ENCODE results near the gene RASAL2.

Gene RASAL2

DNA sequence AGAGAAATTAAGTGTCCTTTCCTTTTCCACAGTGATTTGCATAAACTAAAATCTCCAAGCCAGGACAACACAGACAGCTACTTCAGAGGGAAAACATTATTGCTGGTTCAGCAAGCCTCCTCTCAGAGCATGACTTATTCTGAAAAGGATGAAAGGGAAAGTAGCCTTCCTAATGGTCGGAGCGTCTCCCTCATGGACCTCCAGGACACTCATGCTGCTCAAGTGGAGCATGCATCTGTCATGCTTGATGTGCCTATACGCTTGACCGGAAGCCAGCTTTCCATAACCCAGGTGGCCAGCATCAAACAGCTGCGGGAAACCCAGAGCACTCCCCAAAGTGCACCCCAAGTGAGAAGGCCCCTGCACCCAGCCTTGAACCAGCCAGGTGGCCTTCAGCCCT is 363.7 kb downstream of the RASAL2 start:
- DNase-seq (ENCODE audit: low read depth in 2 of 2): no peak

DNA sequence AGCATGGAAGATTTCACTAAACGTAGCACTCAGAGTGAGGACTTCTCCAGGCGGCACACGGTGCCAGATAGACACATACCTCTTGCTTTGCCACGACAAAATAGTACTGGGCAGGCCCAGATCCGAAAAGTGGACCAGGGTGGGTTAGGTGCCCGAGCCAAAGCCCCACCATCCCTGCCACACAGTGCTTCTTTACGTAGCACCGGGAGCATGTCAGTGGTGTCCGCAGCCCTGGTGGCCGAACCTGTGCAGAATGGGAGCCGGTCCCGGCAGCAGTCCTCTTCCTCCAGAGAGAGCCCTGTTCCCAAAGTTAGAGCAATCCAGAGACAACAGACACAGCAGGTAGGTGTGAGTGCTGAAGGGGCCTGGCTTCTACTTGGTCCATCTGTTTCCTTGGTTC is 364.3 kb downstream of the RASAL2 start:
- no peak for DNase-seq (ENCODE audit: low read depth in 2 of 2)

- DNase-seq (ENCODE audit: low read depth in 2 of 2): no peak
Observed at GRCh38 chr1:178461104-178461503, 367.2 kb downstream of the RASAL2 start.

DNA sequence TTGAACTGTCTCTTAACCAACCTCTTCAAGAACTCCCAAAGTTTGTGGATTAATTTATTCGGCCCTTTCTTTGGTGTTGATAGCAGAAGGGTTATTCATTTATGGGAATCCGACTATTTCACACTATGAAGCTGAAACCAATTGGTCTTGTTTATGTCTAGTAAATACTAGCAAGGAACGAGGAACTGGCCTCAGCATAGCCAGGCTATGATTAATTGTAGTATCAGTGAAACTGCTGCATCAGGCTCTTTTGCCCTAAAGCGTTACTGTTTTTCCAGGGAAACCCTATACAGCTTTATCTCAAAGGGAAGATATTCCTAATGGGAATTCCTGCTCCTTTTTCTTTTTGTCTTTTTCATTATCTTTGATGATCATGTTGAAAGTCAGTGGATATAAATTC is 367.8 kb downstream of the RASAL2 start:
- no peak for DNase-seq (ENCODE audit: low read depth in 2 of 2)

- no peak for DNase-seq (ENCODE audit: low read depth in 2 of 2)
Observed at GRCh38 chr1:178464141-178464540, 370.2 kb downstream of the RASAL2 start.

DNA sequence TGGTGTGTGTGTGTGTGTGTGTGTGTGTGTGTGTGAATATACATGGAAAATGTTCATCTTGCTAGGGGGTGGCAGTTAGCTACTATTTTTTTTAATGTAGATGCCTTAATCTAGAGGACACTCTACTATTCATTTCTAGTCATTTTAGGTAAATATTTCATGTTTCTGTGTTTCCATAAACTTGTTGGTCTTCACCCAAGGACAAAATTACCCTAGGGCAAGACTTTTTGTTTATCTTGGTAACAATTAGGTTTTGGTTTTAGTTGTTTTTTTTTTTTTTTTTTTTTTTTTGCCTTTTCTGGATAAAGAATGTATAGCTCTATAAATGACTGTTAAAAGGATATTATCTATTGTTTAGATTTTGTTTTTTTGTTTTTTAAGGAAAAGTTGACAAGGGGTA is 370.7 kb downstream of the RASAL2 start:
- DNase-seq (ENCODE audit: low read depth in 2 of 2): no peak

DNA sequence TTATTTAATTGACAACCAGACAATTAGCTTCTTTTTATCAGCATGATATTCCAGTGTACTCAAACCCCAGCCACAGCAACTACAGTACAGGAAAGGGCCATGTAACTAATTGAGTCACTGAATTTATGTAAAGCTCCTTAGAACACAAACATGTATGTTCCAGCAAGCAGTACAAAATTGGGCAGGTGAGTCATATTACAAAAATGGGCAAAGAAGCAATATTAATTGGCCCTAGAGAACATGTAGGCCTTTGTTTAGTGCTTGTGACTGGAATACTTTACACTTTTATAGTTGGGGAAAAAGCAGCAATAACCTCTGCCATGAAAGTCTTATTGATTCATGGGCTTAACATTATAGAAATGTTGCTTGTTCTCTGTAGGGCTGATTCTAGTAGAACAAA is 371.1 kb downstream of the RASAL2 start:
- DNase-seq (ENCODE audit: low read depth in 2 of 2): no peak

- no peak for DNase-seq (ENCODE audit: low read depth in 2 of 2)
Observed at GRCh38 chr1:178467837-178468236, 373.9 kb downstream of the RASAL2 start.

DNA sequence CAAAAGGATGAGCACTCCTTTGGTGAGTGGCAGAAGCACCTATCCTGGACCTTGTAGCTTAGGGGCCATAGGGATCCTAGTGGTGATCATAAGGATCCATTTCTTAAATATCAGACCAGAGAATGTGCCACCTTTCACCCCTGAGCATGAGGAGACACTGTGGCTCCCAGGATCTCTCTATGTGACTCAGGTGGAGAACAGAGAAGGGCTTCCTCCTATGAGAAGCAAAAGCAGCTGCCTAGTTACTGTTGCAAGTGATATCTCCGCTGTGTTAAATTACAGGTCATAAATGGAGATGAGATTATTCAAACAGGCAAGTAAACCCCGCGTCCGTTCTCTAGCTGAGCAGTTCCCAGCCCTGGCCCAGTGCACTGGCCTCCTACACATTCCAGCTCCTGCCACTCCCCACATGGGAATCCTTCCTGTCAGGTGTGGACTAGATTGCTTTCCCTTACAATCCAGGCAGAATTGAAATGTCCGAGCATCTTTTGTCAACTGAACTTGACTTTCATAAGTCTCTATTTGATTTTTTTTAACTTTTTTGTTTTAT is 376.6 kb downstream of the RASAL2 start:
- DNase-seq (ENCODE audit: low read depth in 2 of 2): no peak

DNA sequence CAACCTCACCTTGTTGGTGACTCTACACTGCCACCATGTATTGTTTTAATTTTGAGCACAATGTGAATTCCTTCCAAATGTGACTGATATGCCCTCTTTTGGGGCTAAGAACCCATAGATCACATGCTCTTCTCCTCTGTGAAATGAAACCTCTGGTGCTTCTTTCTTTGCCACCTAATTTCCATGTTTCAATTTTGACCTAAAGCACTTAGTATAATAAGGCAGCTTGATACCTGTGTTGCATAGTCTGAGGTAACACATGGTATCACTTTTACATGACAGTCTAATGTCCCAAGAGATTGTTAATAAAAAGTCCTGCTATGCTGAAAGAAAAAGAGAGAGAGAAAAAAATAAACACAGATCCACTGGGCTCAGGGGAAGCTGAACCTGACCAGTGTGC is 378.6 kb downstream of the RASAL2 start:
- DNase-seq (ENCODE audit: low read depth in 2 of 2): no peak

DNA sequence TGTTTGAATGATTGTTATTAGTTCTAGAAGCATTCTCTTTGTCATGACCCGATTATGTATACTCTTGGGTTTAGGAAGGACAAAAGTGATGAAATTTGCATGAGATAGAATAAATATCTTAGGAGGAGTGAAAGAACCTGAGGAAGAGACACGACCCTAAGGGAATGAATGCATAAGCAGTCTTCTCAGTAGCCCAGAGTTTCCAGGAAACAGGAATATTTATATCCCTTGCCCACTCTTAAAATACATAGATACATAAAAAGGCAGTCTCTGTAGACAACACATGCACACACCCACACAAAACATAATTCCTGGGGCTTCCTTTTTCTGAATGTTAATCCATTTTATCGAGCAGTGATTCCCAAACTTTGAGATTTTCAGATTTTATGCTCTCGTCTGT is 383.5 kb downstream of the RASAL2 start:
- DNase-seq (ENCODE audit: low read depth in 2 of 2): no peak

- no peak for DNase-seq (ENCODE audit: low read depth in 2 of 2)
Observed at GRCh38 chr1:178477841-178478240, 383.9 kb downstream of the RASAL2 start.

GRCh38 chr1:178483251-178483957 is 389.5 kb downstream of the RASAL2 start:
- DNase-seq (ENCODE audit: low read depth in 2 of 2): no peak

DNA sequence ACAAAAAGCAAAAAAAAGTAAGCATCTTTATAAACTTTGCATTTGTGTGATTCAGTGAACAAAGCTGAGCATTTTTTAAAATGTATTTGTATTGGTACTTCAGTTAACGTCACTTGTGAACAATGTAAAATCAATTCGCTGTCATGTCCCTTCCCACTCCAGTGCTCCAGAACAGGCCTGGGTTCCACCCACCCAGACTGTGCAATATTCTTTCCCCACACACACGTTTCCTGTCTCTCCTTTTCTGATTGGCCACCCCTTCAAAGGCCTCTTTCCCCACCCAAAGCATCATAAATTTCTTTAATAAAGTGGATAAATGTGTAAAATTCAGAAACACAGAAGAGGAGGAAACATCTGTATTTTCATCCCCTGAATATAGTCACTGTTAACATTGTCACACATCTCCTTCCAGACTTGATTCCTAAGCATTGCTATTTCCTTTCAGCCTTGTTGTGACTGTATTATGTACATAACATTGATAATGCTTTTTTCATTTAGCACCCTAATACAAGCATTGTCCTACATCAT is 390.9 kb downstream of the RASAL2 start:
- DNase-seq (ENCODE audit: low read depth in 2 of 2): no peak

- DNase-seq (ENCODE audit: low read depth in 2 of 2): no peak
Observed at GRCh38 chr1:178485541-178485981, 391.7 kb downstream of the RASAL2 start.

- DNase-seq (ENCODE audit: low read depth in 2 of 2): no peak
Observed at GRCh38 chr1:178486100-178487069, 392.5 kb downstream of the RASAL2 start.

GRCh38 chr1:178487070-178487615 is 393.2 kb downstream of the RASAL2 start:
- DNase-seq (ENCODE audit: low read depth in 2 of 2): no peak

- DNase-seq (ENCODE audit: low read depth in 2 of 2): no peak
Observed at GRCh38 chr1:178488393-178488792, 394.5 kb downstream of the RASAL2 start.

DNA sequence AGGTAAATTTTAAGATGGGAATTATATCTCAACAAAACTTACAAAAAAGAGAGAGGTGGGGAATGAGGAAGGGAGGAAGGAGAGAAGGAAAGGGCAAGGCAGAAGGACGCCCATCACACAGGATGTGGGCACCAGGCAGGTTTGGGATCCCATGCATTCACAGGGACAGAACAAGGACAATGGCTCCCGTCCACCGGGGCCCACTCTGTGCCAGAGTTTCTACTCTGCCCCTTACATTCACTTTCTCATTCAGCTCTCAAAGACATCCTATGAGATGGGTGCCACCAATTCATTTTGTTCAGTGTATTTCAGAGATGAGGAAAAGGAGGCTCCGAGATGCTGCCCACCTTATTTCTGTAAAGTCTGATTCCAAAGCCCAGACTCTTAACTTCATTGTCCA is 395.5 kb downstream of the RASAL2 start:
- DNase-seq (ENCODE audit: low read depth in 2 of 2): no peak

DNA sequence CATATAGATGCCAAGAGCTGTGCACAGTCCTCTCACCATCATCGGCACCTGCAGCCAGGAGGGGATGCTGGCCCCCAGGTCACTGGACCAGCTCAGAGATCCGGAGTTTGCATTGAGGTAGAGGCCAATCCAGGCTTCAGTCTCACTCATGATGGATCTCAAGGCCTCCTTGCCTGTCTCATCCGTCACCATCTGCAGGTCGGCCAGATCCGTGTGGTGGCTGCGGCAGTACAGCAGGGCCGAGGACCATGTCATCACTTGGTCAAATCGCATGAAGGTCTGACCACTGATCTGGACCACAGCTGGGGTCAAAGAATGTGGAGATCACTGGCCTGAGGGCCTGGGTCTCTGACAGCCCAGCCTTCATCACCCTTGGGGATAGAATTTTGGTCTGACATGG is 396.2 kb downstream of the RASAL2 start:
- DNase-seq (ENCODE audit: low read depth in 2 of 2): no peak

DNA sequence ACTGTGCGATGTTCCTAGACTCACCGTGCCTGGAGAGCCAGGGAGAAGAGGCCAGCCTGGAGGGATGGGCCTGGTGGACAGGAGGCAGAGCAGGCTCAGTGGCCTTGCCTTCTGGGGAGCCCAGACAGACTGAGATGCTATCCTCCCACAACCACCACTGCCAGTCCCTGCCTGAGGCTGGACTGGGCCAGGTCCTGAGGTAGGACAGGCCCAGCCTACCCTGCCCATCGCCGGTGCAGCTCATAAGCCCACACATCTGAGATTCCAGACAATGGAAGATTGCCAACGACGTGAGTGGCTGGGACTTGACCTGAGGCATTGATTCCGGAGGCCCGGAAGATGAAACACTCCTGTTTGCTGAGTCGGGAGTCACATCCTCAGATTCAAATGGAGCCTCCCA is 397.1 kb downstream of the RASAL2 start:
- no peak for DNase-seq (ENCODE audit: low read depth in 2 of 2)

- no peak for DNase-seq (ENCODE audit: low read depth in 2 of 2)
Observed at GRCh38 chr1:178491721-178492120, 397.8 kb downstream of the RASAL2 start.

Measured in stimulated activated CD4-positive, alpha-beta T cell treated with anti-CD3 and anti-CD28 coated beads, Interleukin-12 subunit alpha, Interleukin-12 subunit beta, amount 100 ng/mL, for 24 hours (primary cell).